BLaER1 treated with 17β-estradiol and CSF1 and Interleukin-3, amounts not matched to agents 10 nM and 100 nM (cell line): Measurements from ENCODE around the gene ADAMTS13.
A peak's percentile ranks its signal among the peaks of the same experiment; 100 is the strongest.

Experiments used
- H3K27ac ChIP-seq, 11 experiments: shearing (Covaris generic); formaldehyde crosslinking; 2 replicates each; pipeline ENCODE4 v1.8.1; 2022
- H3K27me3 ChIP-seq, 11 experiments: shearing (Covaris generic); formaldehyde crosslinking; 2 replicates each; pipeline ENCODE4 v1.8.1; 2022
- H3K36me3 ChIP-seq, 11 experiments: shearing (Covaris generic); formaldehyde crosslinking; 2 replicates each; pipeline ENCODE4 v1.8.1; 2022
- H3K4me1 ChIP-seq, 10 experiments: shearing (Covaris generic); formaldehyde crosslinking; 2 replicates each; pipeline ENCODE4 v1.8.1; 2022
- H3K4me2 ChIP-seq, 11 experiments: shearing (Covaris generic); formaldehyde crosslinking; 2 replicates each; pipeline ENCODE4 v1.8.1; 2022
- H3K4me3 ChIP-seq, 10 experiments: shearing (Covaris generic); formaldehyde crosslinking; 2 replicates each; pipeline ENCODE4 v1.8.1; 2022
- H3K9ac ChIP-seq, 11 experiments: shearing (Covaris generic); formaldehyde crosslinking; 2 replicates each; pipeline ENCODE4 v1.8.1; 2022
- H3K9me3 ChIP-seq, 11 experiments: shearing (Covaris generic); formaldehyde crosslinking; replicated peaks in 1 of 11; 2 replicates each; pipeline ENCODE4 v1.8.1; 2022
- H4K20me1 ChIP-seq, 11 experiments: shearing (Covaris generic); formaldehyde crosslinking; 2 replicates each; pipeline ENCODE4 v1.8.1; 2022
- Cebpa-rat ChIP-seq, 11 experiments: shearing (Covaris generic); IDR thresholded peaks; 2 replicates each; pipeline ENCODE4 v1.8.1; 2022

ADAMTS13 gene

DNA sequence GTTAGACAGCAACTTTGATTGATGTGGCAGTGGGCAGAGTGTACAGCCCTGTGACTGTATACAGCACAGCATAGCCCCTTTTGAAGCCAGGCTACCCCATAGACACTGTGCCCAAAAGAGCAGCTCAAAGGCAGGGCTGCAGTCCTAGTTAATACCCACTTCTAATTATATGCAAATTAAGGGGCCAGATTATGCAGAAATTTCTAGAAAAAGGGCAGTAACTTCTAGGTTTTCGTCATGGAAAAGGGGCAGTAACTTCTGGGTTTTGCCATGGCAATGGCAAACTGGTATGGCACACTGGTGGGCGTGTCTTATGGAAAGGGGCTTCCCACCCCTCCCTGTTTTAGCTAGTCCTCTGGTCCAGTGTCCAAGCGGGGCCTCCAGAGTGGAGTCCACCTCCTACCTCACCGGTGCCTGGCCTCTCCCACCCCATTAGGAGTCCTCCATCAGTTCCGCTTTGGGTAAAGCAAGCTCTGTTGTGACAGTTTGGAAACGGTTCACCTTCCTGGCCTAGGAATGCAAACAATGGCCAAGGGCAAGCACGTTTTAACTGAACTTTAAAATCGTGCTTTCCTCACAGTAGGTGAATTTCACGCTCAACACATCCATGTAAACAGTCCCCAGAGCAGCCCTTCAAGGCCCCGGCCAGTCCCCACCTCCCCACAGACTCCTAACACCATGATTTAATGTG is 5.6 kb downstream of the ADAMTS13 start:
- TF ChIP-seq Cebpa-rat (IDR thresholded peaks at IDR 0.05), result no peak
- Histone ChIP-seq H3K27me3 (peaks cover 38 to 58% (median 51%) of the 10 kb centered on the region in 11 experiments), H3K27ac (no peak overlapping the region), H3K4me3 (no peak overlapping the region), H3K9me3 (peaks cover 6 to 12% (median 10%) of the 10 kb centered on the region in 11 experiments; a peak in 17 of 22 replicates), H3K36me3 (no peaks in the 10 kb centered on the region), H4K20me1 (no peaks in the 10 kb centered on the region), H3K4me1 (peaks cover 0 to 13% (median 9%) of the 10 kb centered on the region in 10 experiments; a peak in 15 of 20 replicates), H3K4me2 (no peak overlapping the region), H3K9ac (no peak overlapping the region)

DNA sequence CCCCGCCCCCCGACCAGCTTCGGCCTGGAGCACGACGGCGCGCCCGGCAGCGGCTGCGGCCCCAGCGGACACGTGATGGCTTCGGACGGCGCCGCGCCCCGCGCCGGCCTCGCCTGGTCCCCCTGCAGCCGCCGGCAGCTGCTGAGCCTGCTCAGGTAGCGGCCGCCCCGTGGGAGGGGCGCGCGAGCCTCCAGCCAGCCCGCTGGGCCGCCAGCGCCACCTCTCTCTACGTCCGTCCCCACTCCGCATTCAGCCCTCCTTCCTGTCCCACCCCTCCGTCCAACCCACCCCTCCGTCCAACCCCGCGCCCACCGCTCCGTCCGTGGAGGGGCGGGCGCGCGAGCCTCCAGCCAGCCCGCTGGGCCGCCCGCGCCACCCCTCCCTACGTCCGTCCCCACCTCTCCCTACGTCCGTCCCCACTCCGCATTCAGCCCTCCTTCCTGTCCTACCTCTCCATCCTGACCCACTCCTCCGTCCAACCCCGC is 6.5 kb downstream of the ADAMTS13 start:
- H3K4me1 ChIP-seq, result peaks cover 0 to 13% (median 9%) of the 10 kb centered on the region in 10 experiments; a peak in 15 of 20 replicates
- TF ChIP-seq Cebpa-rat (IDR thresholded peaks at IDR 0.05), result no peak
- H3K27ac ChIP-seq, result no peak overlapping the region
- no peak overlapping the region for H3K4me2 ChIP-seq
- H4K20me1 ChIP-seq, result no peaks in the 10 kb centered on the region
- H3K27me3 ChIP-seq, result peaks cover 38 to 58% (median 51%) of the 10 kb centered on the region in 11 experiments
- H3K9me3 ChIP-seq, result peaks cover 6 to 12% (median 10%) of the 10 kb centered on the region in 11 experiments; a peak in 17 of 22 replicates
- H3K4me3 ChIP-seq, result peak overlapping the region in 1 of 10 experiments; percentile 34; a peak in 3 of 20 replicates
- H3K9ac ChIP-seq, result no peak overlapping the region
- H3K36me3 ChIP-seq, result no peaks in the 10 kb centered on the region

DNA sequence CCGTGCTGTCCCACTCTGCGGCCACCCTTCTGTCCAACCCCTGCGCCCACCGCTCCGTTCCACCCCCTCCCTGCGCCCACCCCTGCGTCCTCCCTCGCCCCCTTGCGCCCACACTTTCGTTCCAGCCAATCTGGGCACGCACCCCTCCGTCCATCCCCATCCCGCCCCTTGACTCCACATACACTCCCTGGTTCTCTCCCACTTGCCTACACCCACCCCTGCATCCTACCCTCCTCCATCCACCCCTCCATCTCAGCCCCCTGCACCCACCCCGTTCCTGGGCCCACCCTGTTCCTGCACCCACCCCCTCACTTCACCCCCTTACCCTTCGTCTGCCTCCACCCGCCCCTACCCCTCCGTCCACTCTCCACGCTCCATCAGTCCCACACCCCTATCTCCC is 7.0 kb downstream of the ADAMTS13 start:
- Histone ChIP-seq H3K9ac (no peak overlapping the region), H3K27me3 (peaks cover 38 to 58% (median 51%) of the 10 kb centered on the region in 11 experiments), H4K20me1 (no peaks in the 10 kb centered on the region), H3K4me3 (no peak overlapping the region), H3K9me3 (peaks cover 6 to 12% (median 10%) of the 10 kb centered on the region in 11 experiments; a peak in 17 of 22 replicates), H3K4me1 (peaks cover 0 to 13% (median 9%) of the 10 kb centered on the region in 10 experiments; a peak in 15 of 20 replicates), H3K4me2 (no peak overlapping the region; a peak in 1 of 22 replicates), H3K36me3 (no peaks in the 10 kb centered on the region), H3K27ac (no peak overlapping the region)
- TF ChIP-seq Cebpa-rat (IDR thresholded peaks at IDR 0.05), result no peak

DNA sequence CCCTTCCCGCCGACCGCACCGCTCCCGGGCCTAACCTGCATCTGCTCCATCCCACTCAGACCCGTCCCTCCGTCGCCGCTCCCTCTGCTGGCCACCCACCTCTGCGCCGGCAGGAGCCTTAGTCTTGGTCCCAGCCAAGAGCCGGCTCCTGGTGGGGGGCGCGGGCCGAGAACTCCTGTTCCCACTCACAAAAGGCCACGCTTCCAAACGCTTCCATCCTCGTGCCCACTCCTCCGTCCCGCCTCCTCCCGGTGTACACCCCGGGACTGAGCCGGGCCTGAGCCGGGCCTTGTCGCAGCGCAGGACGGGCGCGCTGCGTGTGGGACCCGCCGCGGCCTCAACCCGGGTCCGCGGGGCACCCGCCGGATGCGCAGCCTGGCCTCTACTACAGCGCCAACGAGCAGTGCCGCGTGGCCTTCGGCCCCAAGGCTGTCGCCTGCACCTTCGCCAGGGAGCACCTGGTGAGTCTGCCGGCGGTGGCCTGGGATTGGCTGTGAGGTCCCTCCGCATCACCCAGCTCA is 7.5 kb downstream of the ADAMTS13 start:
- Histone ChIP-seq H3K27ac (no peak overlapping the region), H3K36me3 (no peaks in the 10 kb centered on the region), H4K20me1 (no peaks in the 10 kb centered on the region), H3K9me3 (peaks cover 6 to 12% (median 10%) of the 10 kb centered on the region in 11 experiments; a peak in 17 of 22 replicates), H3K27me3 (peaks cover 38 to 58% (median 51%) of the 10 kb centered on the region in 11 experiments), H3K4me3 (no peak overlapping the region), H3K9ac (no peak overlapping the region), H3K4me1 (peaks cover 2 to 15% (median 9%) of the 10 kb centered on the region in 10 experiments; a peak in 18 of 20 replicates), H3K4me2 (peak overlapping the region in 10 of 11 experiments; percentile 5 to 69 (median 35); a peak in 15 of 22 replicates)
- no peak for TF ChIP-seq Cebpa-rat (IDR thresholded peaks at IDR 0.05)

DNA sequence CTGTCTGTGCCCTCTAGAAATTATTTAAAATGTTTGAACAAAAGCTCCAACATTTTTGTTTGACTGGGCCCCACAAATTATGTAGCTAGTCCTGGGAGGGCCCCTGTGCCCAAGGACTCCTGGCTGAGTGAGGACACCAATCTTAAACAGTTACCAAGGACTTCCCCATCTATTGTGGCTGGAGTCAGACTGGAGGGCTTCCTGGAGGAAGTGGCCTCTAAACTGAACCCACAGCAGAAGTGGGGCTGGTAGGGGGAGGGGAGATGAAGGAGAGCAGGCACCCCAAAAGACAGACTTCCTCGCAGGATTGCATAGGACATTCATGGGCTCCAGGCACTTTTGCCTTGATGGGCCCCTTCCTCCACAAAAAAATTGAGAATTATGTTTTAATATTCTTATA is 8.1 kb downstream of the ADAMTS13 start:
- peaks cover 38 to 57% (median 51%) of the 10 kb centered on the region in 11 experiments for H3K27me3 ChIP-seq
- H4K20me1 ChIP-seq, result no peaks in the 10 kb centered on the region
- no peaks in the 10 kb centered on the region for H3K36me3 ChIP-seq
- TF ChIP-seq Cebpa-rat (IDR thresholded peaks at IDR 0.05), result no peak
- H3K4me3 ChIP-seq, result no peak overlapping the region
- peaks cover 8 to 20% (median 13%) of the 10 kb centered on the region in 10 experiments for H3K4me1 ChIP-seq
- H3K9me3 ChIP-seq, result peaks cover 6 to 12% (median 10%) of the 10 kb centered on the region in 11 experiments; a peak in 17 of 22 replicates
- no peak overlapping the region for H3K27ac ChIP-seq
- peak overlapping the region in 10 of 11 experiments; percentile 5 to 69 (median 35); a peak in 15 of 22 replicates for H3K4me2 ChIP-seq
- H3K9ac ChIP-seq, result no peak overlapping the region

DNA sequence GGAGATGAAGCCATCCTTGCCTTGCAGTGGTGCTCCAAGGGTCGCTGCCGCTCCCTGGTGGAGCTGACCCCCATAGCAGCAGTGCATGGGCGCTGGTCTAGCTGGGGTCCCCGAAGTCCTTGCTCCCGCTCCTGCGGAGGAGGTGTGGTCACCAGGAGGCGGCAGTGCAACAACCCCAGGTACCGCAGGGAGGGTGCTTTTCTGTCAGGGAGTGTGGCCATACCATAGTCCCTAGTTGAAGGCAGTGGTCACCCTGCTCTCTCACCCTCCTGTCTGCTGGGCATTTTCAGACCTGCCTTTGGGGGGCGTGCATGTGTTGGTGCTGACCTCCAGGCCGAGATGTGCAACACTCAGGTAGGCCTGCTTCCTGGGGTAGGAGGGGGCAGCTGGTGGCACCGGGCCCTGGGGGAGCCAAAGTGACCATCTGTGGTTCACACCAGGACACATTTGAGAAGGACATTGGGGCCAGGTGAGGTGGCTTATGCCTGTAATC is 11.2 kb downstream of the ADAMTS13 start:
- Histone ChIP-seq H3K9ac (no peak overlapping the region), H3K36me3 (no peaks in the 10 kb centered on the region), H3K4me3 (no peak overlapping the region), H4K20me1 (no peaks in the 10 kb centered on the region), H3K4me1 (peaks cover 8 to 50% (median 41%) of the 10 kb centered on the region in 10 experiments), H3K27me3 (peaks cover 16 to 27% (median 21%) of the 10 kb centered on the region in 11 experiments), H3K9me3 (no peaks in the 10 kb centered on the region; a peak in 1 of 22 replicates), H3K4me2 (no peak overlapping the region), H3K27ac (no peak overlapping the region)
- TF ChIP-seq Cebpa-rat (IDR thresholded peaks at IDR 0.05), result no peak

DNA sequence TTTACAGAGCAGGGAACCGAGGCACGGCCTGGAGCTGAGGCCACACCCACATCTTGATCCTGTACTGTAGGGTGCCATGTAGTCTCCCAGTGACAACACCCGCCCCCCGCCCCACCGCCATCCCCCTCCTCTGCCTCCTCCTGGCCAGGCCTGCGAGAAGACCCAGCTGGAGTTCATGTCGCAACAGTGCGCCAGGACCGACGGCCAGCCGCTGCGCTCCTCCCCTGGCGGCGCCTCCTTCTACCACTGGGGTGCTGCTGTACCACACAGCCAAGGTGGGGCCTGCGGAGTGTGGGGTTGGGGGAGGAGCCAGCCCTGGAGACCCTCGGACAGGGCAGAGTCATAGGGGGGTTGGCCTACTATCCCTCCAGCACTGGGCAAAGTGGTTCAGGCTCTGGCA is 14.5 kb downstream of the ADAMTS13 start:
- TF ChIP-seq Cebpa-rat (IDR thresholded peaks at IDR 0.05), result no peak
- no peaks in the 10 kb centered on the region for H3K27me3 ChIP-seq
- no peaks in the 10 kb centered on the region for H4K20me1 ChIP-seq

DNA sequence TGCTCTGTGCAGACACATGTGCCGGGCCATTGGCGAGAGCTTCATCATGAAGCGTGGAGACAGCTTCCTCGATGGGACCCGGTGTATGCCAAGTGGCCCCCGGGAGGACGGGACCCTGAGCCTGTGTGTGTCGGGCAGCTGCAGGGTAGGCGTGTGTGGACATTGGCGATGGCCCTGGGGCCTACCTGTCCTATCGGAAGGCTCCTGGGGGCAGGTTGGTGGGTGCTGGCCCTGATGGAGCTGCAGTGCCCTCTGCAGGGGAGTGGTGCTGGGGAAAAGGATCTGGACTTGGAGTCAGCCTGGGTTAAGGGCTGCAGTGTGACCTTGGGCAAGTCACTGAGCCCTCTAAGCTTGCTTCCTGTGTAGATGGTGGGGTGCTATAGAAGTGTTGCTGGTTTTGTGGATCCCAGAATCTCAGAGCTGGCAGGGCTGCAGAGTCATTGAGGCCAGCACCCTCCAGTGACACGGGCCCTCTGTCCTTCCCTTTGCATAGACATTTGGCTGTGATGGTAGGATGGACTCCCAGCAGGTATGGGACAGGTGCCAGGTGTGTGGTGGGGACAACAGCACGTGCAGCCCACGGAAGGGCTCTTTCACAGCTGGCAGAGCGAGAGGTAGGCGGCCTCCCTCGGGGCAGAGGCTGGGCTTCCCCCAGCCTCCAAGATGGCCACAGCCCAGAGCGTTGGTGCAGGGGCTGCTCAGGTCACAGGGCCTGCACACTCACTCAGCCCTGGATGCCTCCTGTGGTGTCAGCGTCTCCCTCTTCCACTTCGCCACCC is 15.8 kb downstream of the ADAMTS13 start:
- H3K27ac ChIP-seq, result no peak overlapping the region
- H3K9me3 ChIP-seq, result no peaks in the 10 kb centered on the region
- peak overlapping the region in 2 of 11 experiments; percentile 3 to 39; a peak in 1 of 22 replicates for H3K9ac ChIP-seq
- H3K36me3 ChIP-seq, result no peaks in the 10 kb centered on the region
- no peaks in the 10 kb centered on the region for H4K20me1 ChIP-seq
- H3K4me1 ChIP-seq, result peaks cover 21 to 85% (median 80%) of the 10 kb centered on the region in 10 experiments
- H3K27me3 ChIP-seq, result no peaks in the 10 kb centered on the region
- peak overlapping the region in 9 of 11 experiments; percentile 9 to 99 (median 91); a peak in 16 of 22 replicates for H3K4me2 ChIP-seq
- no peak overlapping the region for H3K4me3 ChIP-seq
- TF ChIP-seq Cebpa-rat (IDR thresholded peaks at IDR 0.05), result no peak

More for the DNA sequence above, 14.5 kb downstream of the ADAMTS13 start:
- H3K4me2 ChIP-seq, result peak overlapping the region in 7 of 11 experiments; percentile 44 to 99 (median 91); a peak in 9 of 22 replicates
- no peaks in the 10 kb centered on the region for H3K9me3 ChIP-seq
- H3K4me3 ChIP-seq, result no peak overlapping the region
- peak overlapping the region in 1 of 11 experiments; percentile 17; a peak in 1 of 22 replicates for H3K27ac ChIP-seq
- H3K9ac ChIP-seq, result no peak overlapping the region
- H3K4me1 ChIP-seq, result peaks cover 11 to 72% (median 67%) of the 10 kb centered on the region in 10 experiments
- no peaks in the 10 kb centered on the region for H3K36me3 ChIP-seq
